CD4-positive, alpha-beta T cell treated with Interleukin-10 for 1 hour (primary cell): ENCODE measurements around the gene VWF.
"Not testable (repeated sequence)": the region's sequence is repeated elsewhere in the genome, so short reads cannot be mapped to it uniquely, and the experiment has no call there.

ENCODE experiments used
- DNase-seq: peaks from one replicate; pipeline ENCODE4 v3.0.0-alpha.2; 2020

Gene VWF

DNA sequence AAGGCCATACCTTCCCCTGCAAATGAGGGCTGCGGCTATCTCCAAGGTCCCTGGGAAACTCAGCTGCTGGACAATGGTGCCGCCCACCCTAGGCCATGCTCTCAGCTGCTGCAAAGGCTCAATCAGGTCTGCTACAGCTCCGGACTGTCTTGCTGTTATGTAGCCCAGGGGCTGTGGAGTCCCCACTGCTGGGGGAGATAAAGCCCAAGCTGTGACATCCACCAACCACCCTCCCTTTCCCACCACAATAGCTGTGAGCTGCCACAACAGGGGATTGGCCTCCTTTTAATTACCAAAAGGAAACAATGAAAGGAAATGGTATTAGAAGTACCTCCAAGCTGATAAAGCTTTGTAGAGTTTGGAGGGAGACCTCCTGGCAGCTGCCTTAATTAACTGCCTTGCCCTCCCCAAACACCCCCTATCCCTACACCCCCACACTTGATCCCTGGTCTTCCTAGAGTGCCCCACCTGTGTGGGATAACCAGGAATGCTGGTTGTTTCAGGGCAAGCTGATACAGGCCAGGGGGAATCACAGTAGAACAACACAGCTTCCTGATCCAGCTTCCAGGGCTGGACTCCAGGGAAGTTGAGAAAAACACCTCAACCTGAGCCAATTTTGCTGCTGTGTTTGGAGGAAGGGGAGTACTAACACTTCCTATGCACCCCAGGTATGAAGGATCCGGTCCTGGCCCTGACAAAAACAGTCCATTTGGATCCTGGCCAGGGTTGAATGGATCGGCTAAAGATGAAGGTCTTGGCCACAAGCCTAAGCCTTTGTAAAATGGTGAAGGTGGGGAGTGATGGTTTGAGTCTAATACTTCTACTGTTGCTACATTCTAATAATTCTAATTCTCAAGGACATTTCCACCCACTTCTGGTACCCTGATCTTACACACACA lies at the start of gene VWF:
VWF (minus strand) TSS at position 260 of the 899 bp plus-strand sequence. CDS start 1,474 bp downstream, outside the sequence.
- DNase-seq, result no peak

DNA sequence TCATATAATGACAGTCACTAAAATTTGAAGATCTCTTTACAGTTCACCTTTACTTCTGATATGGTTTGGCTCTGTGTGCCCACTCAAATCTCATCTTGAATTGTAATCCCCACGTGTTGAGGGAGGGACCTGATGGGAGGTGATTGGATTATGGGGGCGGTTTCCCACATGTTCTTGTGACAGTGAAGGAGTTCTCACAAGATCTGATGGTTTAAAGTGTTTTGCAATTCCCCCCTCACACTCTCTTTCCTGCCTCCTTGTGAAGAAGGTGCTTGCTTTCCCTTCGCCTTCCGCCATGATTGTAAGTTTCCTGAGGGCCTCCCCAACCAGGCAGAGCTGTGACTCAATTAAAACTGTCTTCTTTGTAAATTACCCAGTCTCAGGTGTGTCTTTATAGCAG lies 48.4 kb upstream of the VWF start:
- no peak for DNase-seq

DNA sequence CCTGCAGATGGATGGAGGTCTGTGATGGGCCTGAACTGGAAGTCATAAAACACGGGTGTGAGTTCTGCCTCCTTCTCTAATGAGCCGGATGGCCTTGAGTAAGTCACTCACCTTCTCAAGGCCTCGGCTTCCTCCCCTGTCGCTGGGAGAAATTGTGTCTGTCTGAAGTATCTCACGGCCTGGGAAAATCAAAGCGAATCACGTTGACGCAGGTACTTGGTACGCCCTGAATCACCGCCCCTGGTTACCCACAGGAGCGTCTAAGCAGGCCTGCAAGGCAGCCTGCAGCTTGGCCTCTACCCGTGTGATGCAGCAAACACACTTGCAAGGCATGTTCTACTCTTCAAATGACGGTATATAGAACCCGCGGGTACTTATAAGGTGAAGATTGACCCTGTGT lies 47.6 kb upstream of the VWF start:
- no peak for DNase-seq

DNA sequence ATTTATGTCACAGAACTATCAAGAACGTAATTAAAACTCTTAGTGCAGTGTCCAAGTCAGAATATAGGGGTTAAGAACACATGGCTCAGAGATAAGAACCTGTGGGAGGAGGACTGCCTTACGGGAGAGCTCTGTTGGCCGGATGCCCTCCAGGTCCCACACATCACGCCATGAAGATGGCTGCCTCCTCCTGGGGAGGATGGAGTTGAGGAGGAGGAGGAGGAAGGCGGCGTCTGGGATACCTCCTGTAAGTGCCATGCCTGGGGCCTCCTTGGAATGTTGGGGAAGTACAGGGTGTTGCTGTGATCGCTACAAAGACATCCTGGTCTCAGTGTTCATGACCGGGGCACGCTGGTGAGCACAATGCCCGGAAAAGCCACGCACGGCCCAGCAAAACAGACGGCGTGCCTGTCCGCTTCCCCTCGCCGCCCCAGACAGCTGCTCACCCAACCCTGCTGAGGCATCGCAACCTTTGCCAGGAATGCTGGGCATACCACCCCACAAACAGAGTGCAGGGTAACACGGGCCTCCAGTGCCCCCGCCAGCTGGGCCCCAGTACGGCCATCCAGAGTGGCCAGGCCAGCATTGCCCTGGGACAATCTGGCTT lies 47.0 kb upstream of the VWF start:
- DNase-seq, result no peak

DNA sequence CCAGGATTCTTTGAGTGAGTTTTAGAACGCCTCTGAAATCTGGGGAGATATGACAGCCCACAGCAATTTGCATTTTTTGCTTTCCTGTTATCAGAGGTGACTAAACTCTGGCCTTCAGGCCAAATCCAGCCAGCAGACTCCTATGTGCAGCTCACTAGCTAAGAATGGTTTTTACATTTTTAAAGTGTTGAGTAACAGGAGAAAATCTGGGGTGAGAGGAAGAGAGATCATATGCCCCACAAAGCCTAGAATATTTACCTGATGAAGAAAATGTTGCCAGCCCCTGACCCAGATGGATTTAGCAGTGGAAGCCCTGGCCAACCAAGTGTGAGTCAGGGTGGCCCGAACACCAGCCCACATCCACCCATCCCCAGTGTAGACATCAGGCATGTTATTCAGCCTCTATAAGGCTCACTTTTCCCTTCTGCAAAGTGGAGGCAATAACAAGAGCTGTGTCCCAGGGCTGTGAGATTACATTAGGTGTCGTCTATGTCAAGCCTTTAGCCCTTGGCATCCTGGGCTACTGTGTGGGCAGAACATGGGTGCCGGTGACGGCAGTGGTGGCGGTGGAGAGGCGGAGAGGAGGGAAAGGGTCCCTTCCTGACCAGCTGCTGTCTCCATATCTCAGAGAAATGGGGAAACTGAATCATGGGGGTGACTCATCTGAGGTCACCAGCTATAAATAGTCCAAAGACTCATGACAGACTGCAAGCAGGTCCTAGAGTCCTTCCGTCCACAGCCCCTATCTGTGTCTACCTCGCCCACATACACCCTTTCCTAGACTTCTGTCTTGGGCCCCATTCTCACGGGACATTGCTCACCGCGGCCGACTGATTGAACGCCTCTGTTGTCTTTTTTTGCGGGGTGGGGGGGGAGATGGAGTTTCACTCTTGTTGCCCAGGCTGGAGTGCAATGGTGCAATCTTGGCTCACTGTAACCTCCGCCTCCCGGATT lies 43.1 kb upstream of the VWF start:
- peak; percentile 36 for DNase-seq

DNA sequence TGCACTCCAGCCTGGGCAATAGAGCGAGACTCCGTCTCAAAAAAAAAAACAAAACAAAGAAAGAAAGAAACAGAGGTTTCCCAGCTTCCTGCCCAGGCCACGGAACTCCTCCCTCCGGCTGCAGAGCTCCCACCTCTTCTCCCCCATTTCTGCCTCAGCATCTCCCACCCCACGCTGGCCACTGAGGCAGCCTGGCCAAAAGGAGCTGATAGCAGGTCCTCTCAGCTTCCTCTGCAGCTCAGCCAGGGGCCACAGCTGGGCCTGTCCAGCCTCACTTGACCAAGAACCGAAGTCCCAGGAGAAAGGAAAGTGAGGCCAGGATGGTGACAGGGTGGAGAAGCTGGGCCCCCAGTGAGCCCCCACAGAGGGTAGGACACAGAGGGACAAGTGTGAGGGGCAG lies 42.3 kb upstream of the VWF start:
- no peak for DNase-seq

DNA sequence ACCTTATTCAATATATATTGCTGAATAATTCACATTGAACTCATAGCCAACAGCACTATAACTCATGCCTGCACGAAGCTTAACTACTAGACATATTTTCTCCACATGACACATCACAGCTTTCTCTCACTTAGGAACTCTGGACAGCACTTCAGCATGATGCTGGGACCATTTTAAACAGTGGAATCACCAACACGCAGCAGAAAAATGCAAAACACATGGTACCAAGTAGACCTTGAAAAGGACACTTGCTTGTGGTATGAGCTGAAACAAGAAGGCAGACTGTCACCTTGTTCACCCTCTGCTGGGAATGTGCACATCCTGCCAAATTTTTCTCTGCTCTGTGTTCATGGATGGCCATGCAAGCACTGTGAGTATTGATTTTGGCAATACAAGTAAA lies 40.9 kb upstream of the VWF start:
- no peak for DNase-seq

DNA sequence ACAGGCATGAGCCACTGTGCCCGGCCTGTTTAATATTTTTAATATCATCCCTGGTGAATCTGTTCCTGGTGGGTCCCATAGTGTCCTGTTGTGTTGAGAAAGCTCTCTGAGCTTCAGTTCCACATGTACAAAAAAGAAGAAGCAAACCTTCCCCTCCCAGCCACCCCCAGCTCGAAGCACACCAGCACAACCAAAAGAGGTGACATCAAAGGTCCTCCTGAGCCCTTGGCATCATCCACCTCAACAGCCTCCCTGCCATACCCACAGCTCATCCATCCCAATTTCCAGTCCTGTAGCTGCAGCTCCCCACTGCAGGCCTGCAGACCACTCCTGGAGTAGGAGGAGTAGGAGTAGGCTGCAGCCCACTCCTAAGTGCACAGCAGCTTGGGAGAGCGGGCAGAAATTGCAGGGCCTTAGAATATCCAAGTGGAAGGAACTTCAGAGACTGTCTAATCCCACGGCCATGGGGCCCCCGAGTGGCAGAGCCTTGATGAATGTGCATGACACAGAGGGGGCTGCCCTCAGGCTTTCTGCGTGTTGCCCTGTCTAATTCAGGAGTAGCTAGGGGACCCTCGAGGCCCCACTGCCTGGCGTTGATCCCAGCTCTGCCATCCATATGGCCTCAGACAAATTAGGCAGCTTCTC lies 39.1 kb upstream of the VWF start:
- DNase-seq, result no peak

DNA sequence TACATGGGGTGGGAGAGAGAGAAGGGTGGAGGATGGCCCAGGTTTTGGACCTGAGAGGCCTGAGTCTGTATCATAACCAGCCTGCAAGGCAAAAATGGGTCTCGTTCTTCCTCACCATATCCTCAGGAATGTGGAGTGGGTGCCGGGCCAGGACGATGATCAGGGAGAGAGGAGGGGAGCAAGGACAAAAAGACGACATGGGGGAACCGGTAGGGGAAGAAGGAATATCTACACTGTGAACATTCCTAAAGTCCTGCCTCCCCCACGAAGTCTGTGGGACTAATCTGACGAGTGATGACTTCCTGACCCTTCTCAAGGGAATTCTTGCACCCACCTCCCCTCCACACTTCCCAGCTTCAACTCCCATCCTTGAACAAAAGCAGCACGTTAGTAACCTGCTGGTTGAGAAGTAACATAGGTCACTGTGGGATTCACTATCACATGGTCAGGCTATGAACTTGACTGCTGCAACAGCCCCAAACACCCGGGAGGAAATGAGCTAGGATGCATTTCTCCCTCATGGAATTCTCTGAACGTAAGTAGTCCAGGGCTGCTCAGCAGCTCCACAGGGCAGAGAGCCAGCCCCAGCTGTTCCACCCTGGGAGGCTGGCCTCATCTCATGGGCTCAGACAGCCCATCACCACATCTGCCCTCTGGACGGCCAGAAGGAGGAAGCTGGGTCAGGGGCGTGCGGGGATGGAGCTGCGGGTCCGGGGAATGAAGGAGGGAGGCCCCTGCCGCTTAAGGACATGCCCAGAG lies 36.8 kb upstream of the VWF start:
- DNase-seq, result no peak

DNA sequence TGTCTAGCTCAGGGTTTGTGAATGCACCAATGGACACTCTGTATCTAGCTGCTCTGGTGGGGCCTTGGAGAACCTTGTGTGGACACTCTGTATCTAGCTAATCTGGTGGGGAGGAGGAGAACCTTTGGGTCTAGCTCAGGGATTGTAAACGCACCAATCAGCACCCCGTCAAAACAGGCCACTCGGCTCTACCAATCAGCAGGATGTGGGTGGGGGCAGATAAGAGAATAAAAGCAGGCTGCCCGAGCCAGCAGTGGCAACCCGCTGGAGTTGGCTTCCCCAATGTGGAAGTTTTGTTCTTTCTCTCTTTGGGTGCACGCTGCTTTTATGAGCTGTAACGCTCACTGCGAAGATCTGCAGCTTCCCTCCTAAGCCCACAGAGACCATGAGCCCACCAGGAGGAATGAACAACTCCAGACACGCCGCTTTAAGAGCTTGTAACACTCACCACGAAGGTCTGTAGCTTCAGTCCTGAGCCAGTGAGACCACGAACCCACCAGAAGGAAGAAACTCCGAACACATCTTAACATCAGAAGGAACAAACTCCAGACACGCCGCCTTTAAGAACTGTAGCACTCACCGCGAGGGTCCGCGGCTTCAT lies 35.7 kb upstream of the VWF start:
- not testable (repeated sequence) for DNase-seq

DNA sequence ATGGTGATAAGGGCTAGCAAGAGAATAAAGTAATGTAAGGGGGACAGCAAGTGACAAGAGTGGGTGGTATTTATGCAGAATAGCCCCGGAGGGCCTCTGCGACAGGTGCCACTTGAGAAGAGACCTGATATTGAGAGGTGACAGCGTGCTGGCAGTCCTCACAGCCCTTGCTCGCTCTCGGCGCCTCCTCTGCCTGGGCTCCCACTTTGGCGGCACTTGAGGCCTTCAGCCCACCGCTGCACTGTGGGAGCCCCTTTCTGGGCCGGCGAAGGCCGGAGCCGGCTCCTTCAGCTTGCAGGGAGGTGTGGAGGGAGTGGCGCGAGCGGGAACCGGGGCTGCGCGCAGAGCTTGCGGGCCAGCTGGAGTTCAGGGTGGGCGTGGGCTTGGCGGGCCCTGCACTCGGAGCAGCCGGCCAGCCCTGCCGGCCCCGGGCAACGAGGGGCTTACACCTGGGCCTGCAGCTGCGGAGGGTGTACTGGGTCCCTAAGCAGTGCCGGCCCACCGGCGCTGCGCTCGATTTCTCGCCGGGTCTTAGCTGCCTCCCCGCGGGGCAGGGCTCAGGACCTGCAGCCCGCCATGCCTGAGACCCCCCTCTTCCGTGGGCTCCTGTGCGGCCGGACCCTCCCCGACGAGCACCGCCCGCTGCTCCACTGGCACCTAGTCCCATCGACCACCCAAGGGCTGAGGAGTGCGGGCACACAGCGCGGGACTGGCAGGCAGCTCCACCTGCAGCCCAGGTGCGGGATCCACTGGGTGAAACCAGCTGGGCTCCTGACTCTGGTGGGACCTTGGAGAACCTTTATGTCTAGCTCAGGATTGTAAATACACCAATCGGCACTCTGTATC lies 34.9 kb upstream of the VWF start:
- DNase-seq, result not testable (repeated sequence)

DNA sequence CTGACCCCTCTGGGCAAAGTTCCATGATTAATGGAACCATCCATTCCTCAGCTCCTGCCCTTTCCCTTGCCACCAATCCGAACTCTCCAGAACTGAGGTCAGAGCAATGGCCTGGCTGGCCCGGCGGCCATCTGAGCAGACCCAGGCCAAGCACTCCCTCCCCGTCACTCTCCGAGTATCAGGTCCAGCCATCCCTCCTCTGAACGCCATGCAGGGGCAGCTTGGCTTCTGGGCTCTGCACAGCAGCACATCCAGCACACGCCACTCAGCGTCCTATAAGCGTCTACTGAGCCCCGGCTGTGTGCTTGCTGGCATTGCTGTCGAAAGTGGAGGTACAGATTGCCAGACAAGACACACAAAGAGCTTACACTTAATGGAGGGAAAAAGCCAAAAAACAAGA lies 34.3 kb upstream of the VWF start:
- DNase-seq, result no peak

DNA sequence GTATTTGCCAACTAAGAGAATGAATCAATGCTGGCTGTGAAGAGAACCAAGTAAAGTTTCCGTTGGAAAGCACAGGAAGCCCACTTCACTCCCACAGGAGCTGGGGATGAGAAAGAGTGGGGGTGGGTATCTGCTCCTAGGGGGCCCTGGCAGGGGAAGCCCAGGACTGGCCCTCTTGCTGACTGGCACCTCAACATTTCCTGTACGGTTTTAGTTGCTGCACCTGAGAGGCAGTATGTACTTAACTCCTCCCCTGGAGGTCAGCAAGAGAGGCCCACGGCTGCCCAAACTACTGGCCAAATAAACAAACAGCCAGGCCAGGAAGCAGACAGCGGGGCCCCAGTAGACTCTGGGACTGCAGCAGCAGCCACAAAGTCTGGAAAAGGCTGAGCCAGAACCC lies 33.8 kb upstream of the VWF start:
- no peak for DNase-seq

DNA sequence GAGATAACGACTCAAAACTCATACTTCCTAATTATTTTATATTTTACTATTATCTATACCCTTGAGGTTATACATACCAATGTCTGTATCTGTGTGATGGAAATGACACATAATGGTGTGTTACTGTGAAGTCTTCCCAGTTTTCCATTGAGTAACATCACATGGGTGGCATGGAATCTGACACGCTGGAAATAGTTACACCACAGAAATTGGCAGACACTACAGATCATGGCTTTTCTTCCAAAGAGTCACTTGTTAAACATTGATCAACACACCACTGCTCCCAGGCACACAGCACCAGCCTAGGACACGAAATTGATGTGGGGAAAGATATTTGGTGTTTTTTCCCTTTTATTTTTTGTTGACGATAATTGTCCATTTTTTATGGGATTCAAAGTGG lies 33.0 kb upstream of the VWF start:
- no peak for DNase-seq

DNA sequence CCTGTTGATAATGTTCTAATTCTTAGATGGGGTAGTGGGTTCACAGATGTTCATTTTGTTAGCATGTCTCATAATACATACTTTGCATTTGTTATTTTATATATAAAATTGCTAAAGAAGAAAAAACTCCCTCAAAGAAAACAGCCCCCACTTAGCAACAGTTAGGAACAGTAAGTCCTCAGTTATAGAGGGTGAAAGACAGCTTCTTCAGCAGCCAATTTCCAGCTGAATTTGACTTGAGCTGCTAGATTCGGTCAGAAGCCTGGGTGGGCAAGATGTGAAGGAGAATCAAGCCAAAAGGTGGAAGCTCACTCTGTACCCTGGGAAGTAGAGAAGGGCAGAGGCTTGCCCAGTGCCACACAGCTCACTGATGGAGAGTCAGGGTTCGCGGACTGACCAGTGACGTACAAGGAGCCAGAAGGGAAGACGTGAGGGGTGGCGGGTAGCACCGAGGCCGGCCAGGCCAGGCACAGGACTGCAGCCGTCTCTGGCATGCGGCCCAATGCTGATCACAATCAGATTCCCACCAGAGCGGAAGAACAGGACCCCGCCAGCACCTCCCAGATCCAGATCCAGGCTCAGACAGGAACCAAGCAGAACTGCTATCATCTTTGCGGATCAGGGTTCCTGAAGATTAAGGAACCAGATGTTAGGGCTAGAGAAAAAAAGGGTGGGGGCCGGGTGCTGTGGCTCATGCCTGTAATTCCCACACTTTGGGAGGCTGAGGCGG lies 30.4 kb upstream of the VWF start:
- no peak for DNase-seq

DNA sequence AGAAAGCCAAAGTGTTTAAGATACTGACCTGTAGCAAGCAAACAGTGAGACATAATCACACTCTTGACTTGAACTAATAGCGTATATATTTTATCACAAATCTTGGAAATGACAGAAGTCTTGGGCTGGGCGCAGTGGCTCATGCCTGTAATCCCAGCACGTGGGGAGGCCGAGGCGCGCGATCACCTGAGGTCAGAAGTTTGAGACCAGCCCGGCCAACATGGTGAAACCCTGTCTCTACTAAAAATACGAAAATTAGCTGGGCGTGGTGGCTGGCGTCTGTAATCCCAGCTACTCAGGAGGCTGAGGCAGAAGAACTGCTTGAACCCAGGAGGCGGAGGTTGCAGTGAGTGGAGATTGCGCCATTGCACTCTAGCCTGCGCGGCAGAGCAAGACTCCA lies 24.3 kb upstream of the VWF start:
- not testable (repeated sequence) for DNase-seq

DNA sequence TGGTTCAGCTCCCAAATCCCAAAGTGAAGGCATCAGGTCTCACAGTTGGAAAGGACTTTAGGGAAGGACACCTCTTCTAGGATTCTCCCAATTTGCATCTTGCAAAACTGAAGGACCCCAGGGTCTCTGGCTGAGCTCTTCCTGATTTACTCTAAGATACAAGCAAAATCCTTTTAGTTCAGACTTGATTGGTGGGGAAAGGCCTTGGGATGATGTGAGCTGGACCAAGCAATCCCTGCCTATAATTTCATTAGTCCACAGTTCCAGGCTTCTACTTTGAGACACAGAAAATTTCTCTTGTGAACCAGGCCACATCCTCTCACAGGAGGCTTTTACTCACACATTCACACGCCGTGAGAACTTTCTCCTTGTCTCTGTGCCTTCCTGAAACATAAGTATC lies 23.6 kb upstream of the VWF start:
- DNase-seq, result no peak

DNA sequence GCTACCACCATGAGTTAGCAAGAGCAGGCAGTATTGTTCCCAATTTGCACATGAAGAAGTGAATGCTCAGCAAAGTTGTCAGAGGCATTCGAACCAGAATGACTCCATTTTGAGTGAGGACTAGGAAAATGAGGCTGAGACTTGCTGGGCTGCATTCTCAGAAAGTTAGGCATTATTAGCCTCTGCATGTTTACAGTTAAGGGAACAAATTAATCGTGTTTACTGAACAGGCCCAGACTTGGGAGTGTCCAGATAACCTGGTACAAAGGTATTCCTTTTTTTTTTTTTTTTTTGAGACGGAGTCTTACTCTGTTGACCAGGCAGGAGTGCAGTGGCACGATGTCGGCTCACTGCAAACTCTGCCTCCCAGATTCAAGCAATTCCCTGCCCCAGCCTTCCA lies 22.5 kb upstream of the VWF start:
- DNase-seq, result no peak

DNA sequence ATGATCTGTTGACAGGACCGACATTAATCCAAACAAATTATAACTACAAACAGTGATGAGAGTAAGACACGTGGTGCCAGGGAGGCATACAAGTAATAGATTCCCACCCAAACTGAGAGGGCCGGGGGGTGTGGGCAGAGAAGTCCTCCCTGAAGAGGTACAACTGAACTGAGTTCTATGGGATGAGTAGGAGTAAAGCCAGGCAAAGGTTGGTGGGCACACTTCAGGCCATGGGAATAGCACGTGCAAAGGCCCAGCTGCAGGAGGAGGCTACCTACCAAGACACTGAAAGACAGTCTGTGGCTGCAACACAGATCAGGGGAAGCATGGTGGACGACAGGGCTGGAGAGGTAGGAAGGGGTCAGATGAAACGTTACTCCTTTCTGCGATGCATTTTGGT lies 22.0 kb upstream of the VWF start:
- DNase-seq, result no peak

DNA sequence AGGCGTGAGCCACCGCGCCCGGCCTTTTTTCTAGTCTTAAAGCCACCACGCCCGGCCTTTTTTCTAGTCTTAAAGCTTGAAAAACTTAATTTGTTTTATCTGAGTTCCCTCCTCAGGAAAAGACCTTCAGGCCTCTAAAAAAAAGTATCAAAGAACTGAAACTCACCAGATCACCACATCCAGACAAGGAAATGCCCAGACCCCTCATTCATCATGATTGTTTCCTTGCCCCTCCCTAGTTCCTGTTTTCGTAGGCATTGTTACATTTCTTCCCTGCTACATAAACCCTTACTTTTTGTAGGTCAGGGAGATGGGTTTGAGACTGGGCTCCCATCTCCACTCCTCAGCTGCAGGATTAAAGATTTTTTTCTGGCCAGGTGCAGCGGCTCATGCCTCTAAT lies 21.1 kb upstream of the VWF start:
- DNase-seq, result no peak
